Subcutaneous preadipocyte (primary cell): Measurements from ENCODE around the gene CLNS1A. TPM values are rescaled to one million over a fixed set of nuclear protein-coding genes. Genes with fewer than 3 reads are reported as not detected.

Source experiments
- small RNA-seq: library from RNA; depleted of rRNA; stranded (forward); fragments of <200 nt; gene quantifications from one replicate; pipeline ENCODE3, GENCODE V24; 2012
- total RNA-seq: library from RNA; depleted of rRNA; stranded (reverse); fragments of >200 nt; gene quantifications from 2 replicates; pipeline ENCODE4 v1.2.3, GENCODE V29; 2012

CLNS1A gene, protein sequence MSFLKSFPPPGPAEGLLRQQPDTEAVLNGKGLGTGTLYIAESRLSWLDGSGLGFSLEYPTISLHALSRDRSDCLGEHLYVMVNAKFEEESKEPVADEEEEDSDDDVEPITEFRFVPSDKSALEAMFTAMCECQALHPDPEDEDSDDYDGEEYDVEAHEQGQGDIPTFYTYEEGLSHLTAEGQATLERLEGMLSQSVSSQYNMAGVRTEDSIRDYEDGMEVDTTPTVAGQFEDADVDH
- 123 and 145 TPM in 2 replicates for total RNA-seq

GRCh38 chr11:77637345-77638165 lies at the start of gene CLNS1A:
CLNS1A (minus strand) TSS chr11:77637794; CDS start chr11:77637714, 80 bp downstream.

DNA sequence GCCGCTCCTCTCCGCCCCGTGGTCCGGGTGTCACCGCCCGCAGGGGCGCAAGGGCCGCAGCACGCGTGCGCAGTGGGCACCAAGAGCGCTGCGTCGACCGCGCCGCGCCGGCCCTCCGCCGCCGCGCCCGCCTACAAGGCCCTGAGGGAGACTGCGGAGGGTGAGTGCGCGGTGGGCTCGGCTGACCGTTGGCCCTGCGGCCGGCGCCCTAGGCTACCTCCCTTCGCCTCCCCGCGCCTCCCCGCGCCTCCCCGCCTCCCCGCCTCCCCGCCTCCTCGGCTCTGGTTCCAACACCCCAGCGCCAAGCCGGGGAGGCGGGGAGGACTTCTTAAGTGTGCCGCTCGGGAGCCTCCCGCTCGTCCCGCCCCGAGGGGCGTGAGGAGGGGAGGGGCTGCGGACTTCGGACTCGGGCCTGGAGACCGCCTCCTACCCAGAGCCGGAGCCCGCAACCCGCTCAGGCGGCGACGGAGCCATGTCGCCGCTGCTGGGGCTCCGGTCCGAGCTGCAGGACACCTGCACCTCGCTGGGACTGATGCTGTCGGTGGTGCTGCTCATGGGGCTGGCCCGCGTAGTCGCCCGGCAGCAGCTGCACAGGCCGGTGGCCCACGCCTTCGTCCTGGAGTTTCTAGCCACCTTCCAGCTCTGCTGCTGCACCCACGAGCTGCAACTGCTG lies 47.9 kb downstream of the CLNS1A start, which contains the start of gene AQP11:
Gene AQP11 (plus strand): TSS at position 433 of the 673 bp plus-strand sequence. CDS start 40 bp downstream, at position 473.

Small RNA genes lying within 50 kb of the gene (small RNA-seq; reads per million reads assigned to genes)
- gene RNU7-59P, result not detected

Other genes starting within 250 kb of the CLNS1A start
- 51.4 and 80.0 TPM in 2 replicates for gene PAK1, start 163.7 kb downstream of the CLNS1A start, total RNA-seq
- gene AQP11, start 47.8 kb downstream of the CLNS1A start, total RNA-seq, result 0.59 and 1.1 TPM in 2 replicates
- 20.9 and 30.7 TPM in 2 replicates for gene RSF1, start 182.9 kb upstream of the CLNS1A start, total RNA-seq
- gene AAMDC, start 183.3 kb upstream of the CLNS1A start, total RNA-seq, result 6.8 and 14.3 TPM in 2 replicates